ENCODE results near the gene PROK1. TPM values are rescaled to one million over a fixed set of nuclear protein-coding genes. Genes with fewer than 3 reads are reported as not detected.

The PROK1 gene
- total RNA-seq, 1 experiment from 2014 or later, result not detected

DNA sequence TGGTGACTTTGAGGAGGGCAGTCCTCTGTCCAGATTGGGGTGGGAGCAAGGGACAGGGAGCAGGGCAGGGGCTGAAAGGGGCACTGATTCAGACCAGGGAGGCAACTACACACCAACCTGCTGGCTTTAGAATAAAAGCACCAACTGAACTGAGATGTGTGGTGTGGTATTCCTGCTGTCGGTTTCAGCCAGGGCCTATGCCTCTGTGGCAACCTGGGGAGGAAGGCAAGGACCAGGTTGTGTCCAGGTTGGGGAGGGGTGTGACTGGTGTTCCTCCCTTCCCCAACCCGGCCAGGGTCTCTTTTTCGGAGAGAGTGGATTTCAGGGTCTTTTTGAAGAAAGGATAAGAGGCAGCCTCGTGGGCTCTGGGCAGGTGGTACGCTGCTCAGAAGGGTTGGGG, 6.3 kb downstream of the PROK1 start:
- no peak overlapping the region for H3K9ac ChIP-seq (ENCODE audit: low read length)
- no peaks in the 10 kb centered on the region for H4K20me1 ChIP-seq (ENCODE audit: low read length)
- no peak overlapping the region for H2AFZ ChIP-seq (ENCODE audit: low read length)
- intact Hi-C loops (cut with micrococcal nuclease), result no loop called here
- no peak overlapping the region for H3K4me2 ChIP-seq (ENCODE audit: low read length)
- H3K27me3 ChIP-seq (ENCODE audit: low read length), result peaks cover 19% of the 10 kb centered on the region
- ATAC-seq (no peak), DNase-seq (no peak)
- no peaks in the 10 kb centered on the region for H3K9me3 ChIP-seq (ENCODE audit: low read length)
- H3K36me3 ChIP-seq (ENCODE audit: low read depth, low read length), result no peaks in the 10 kb centered on the region; the same call in 1 of the 2 replicates
- no peak overlapping the region for H3K27ac ChIP-seq (ENCODE audit: low read length)
- no TSS peak for BruUV-seq (replicated peaks)
- no peaks in the 10 kb centered on the region for H3K79me2 ChIP-seq (ENCODE audit: low read length)
- TF ChIP-seq, protein P1, sequence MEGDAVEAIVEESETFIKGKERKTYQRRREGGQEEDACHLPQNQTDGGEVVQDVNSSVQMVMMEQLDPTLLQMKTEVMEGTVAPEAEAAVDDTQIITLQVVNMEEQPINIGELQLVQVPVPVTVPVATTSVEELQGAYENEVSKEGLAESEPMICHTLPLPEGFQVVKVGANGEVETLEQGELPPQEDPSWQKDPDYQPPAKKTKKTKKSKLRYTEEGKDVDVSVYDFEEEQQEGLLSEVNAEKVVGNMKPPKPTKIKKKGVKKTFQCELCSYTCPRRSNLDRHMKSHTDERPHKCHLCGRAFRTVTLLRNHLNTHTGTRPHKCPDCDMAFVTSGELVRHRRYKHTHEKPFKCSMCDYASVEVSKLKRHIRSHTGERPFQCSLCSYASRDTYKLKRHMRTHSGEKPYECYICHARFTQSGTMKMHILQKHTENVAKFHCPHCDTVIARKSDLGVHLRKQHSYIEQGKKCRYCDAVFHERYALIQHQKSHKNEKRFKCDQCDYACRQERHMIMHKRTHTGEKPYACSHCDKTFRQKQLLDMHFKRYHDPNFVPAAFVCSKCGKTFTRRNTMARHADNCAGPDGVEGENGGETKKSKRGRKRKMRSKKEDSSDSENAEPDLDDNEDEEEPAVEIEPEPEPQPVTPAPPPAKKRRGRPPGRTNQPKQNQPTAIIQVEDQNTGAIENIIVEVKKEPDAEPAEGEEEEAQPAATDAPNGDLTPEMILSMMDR (conservative IDR thresholded peaks at IDR 0.05; ENCODE audit: low read depth, low read length), result no peak
- TF ChIP-seq EZH2 (IDR thresholded peaks at IDR 0.05; ENCODE audit: low read length, unreplicated experiment), result no peak
- POLR2A ChIA-PET (ENCODE audit: unreplicated experiment), result no interaction called here
- no peaks in the 10 kb centered on the region for H3K9me2 ChIP-seq (replicated peaks; ENCODE audit: low read length)
- H3K4me3 ChIP-seq (ENCODE audit: low read length), result no peak overlapping the region
- H3K4me1 ChIP-seq (ENCODE audit: insufficient read depth, low read length), result no peaks in the 10 kb centered on the region
- CTCF ChIA-PET, result no interaction called here
- no peaks in the 10 kb centered on the region for H3F3A ChIP-seq (ENCODE audit: low read length, unreplicated experiment)

GRCh38 chr1:110460253-110461220, 9.6 kb downstream of the PROK1 start:
- Histone ChIP-seq H3K4me2 (ENCODE audit: low read length) (no peak overlapping the region), H3K4me1 (ENCODE audit: insufficient read depth, low read length) (peaks cover 26% of the 10 kb centered on the region), H3K27ac (ENCODE audit: low read length) (no peak overlapping the region), H4K20me1 (ENCODE audit: low read length) (no peaks in the 10 kb centered on the region), H3K36me3 (ENCODE audit: low read depth, low read length) (no peaks in the 10 kb centered on the region; the same call in 1 of the 2 replicates), H3K9ac (ENCODE audit: low read length) (no peak overlapping the region), H3F3A (ENCODE audit: low read length, unreplicated experiment) (no peaks in the 10 kb centered on the region), H3K9me3 (ENCODE audit: low read length) (no peaks in the 10 kb centered on the region), H3K79me2 (ENCODE audit: low read length) (no peaks in the 10 kb centered on the region), H3K9me2 (replicated peaks; ENCODE audit: low read length) (no peaks in the 10 kb centered on the region), H3K27me3 (ENCODE audit: low read length) (no peaks in the 10 kb centered on the region), H2AFZ (ENCODE audit: low read length) (no peak overlapping the region), H3K4me3 (ENCODE audit: low read length) (no peak overlapping the region)
- DNase-seq (peak; percentile 94), ATAC-seq (peak; percentile 48)
- intact Hi-C loops (cut with micrococcal nuclease), result loop anchor here (1.0 to 5.0 kb wide), 6 partner anchors 48 to 372 kb away; partner anchors contain the start of gene RBM15
- TF ChIP-seq, protein P1 (conservative IDR thresholded peaks at IDR 0.05; ENCODE audit: low read depth, low read length), result peak; percentile 94
- TF ChIP-seq EZH2 (IDR thresholded peaks at IDR 0.05; ENCODE audit: low read length, unreplicated experiment) (no peak), EZH2phosphoT487 (IDR thresholded peaks at IDR 0.05; ENCODE audit: borderline replicate concordance, low read length) (no peak)
- POLR2A ChIA-PET (ENCODE audit: unreplicated experiment), result no interaction called here
- no TSS peak for BruUV-seq (replicated peaks)
- CTCF ChIA-PET, result interaction anchor here (0.6 to 1.9 kb wide), 14 partner anchors 26 to 373 kb away, joined by 3 to 20 read pairs (median 6); partner anchors contain the start of genes LAMTOR5 and RBM15

- Histone ChIP-seq H3K9ac (ENCODE audit: low read length) (no peak overlapping the region), H3K4me1 (ENCODE audit: insufficient read depth, low read length) (peaks cover 29% of the 10 kb centered on the region), H3K27ac (ENCODE audit: low read length) (no peak overlapping the region), H3K4me3 (ENCODE audit: low read length) (no peak overlapping the region), H2AFZ (ENCODE audit: low read length) (no peak overlapping the region), H4K20me1 (ENCODE audit: low read length) (no peaks in the 10 kb centered on the region), H3K27me3 (ENCODE audit: low read length) (no peaks in the 10 kb centered on the region), H3K79me2 (ENCODE audit: low read length) (no peaks in the 10 kb centered on the region), H3K9me2 (replicated peaks; ENCODE audit: low read length) (no peaks in the 10 kb centered on the region), H3K36me3 (ENCODE audit: low read depth, low read length) (no peaks in the 10 kb centered on the region; the same call in 1 of the 2 replicates), H3K4me2 (ENCODE audit: low read length) (no peak overlapping the region), H3K9me3 (ENCODE audit: low read length) (no peaks in the 10 kb centered on the region), H3F3A (ENCODE audit: low read length, unreplicated experiment) (no peaks in the 10 kb centered on the region)
- BruUV-seq (replicated peaks), result no TSS peak
- ATAC-seq, result no peak
- TF ChIP-seq EZH2phosphoT487 (IDR thresholded peaks at IDR 0.05; ENCODE audit: borderline replicate concordance, low read length), result no peak
- TF ChIP-seq, protein P1 (conservative IDR thresholded peaks at IDR 0.05; ENCODE audit: low read depth, low read length), result no peak
- no peak for TF ChIP-seq EZH2 (IDR thresholded peaks at IDR 0.05; ENCODE audit: low read length, unreplicated experiment)
- ChIA-PET POLR2A (ENCODE audit: unreplicated experiment) (no interaction called here), CTCF (interaction anchor here (0.6 kb wide), 1 partner anchor 155 kb away, joined by 3 read pairs; no protein-coding TSS in a partner anchor)
- no peak for DNase-seq
- intact Hi-C loops (cut with micrococcal nuclease), result loop anchor here (5.0 kb wide), 2 partner anchors 125 to 150 kb away; partner anchors contain the start of gene RBM15
Observed at GRCh38 chr1:110462093-110462492, 11.1 kb downstream of the PROK1 start.
